ENCODE measurements around the gene CTDNEP1.

CTDNEP1 gene

GRCh38 chr17:7279448-7279847 is 27.9 kb upstream of the CTDNEP1 start:
- Histone ChIP-seq H4K20me1 (ENCODE audit: low read depth, low read length) (no peaks in the 10 kb centered on the region), H3K27ac (ENCODE audit: low read depth, low read length) (no peak overlapping the region), H3K4me2 (ENCODE audit: low read depth, low read length, poor library complexity, severe bottlenecking) (no peak overlapping the region), H3K9me3 (ENCODE audit: insufficient read depth, low read length) (no peaks in the 10 kb centered on the region), H3K4me3 (ENCODE audit: insufficient read depth, low read length, poor library complexity, severe bottlenecking) (no peak overlapping the region), H3K79me2 (ENCODE audit: insufficient read depth, low read length) (no peaks in the 10 kb centered on the region), H3F3A (ENCODE audit: insufficient read depth) (peaks cover 4% of the 10 kb centered on the region; the same call in 1 of the 2 replicates), H3K36me3 (ENCODE audit: low read length) (no peaks in the 10 kb centered on the region), H3K27me3 (ENCODE audit: low read length) (no peaks in the 10 kb centered on the region), H3K9me2 (replicated peaks; ENCODE audit: insufficient read depth, low read length) (no peaks in the 10 kb centered on the region), H2AFZ (ENCODE audit: low read depth, low read length, severe bottlenecking) (no peak overlapping the region), H3K9ac (ENCODE audit: low read length) (no peak overlapping the region)
- no peak for TF ChIP-seq EZH2phosphoT487 (conservative IDR thresholded peaks at IDR 0.05; ENCODE audit: low read length)
- TF ChIP-seq, protein P1, sequence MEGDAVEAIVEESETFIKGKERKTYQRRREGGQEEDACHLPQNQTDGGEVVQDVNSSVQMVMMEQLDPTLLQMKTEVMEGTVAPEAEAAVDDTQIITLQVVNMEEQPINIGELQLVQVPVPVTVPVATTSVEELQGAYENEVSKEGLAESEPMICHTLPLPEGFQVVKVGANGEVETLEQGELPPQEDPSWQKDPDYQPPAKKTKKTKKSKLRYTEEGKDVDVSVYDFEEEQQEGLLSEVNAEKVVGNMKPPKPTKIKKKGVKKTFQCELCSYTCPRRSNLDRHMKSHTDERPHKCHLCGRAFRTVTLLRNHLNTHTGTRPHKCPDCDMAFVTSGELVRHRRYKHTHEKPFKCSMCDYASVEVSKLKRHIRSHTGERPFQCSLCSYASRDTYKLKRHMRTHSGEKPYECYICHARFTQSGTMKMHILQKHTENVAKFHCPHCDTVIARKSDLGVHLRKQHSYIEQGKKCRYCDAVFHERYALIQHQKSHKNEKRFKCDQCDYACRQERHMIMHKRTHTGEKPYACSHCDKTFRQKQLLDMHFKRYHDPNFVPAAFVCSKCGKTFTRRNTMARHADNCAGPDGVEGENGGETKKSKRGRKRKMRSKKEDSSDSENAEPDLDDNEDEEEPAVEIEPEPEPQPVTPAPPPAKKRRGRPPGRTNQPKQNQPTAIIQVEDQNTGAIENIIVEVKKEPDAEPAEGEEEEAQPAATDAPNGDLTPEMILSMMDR (IDR thresholded peaks at IDR 0.05; ENCODE audit: insufficient read depth, low read length, poor library complexity, severe bottlenecking) = no peak

DNA sequence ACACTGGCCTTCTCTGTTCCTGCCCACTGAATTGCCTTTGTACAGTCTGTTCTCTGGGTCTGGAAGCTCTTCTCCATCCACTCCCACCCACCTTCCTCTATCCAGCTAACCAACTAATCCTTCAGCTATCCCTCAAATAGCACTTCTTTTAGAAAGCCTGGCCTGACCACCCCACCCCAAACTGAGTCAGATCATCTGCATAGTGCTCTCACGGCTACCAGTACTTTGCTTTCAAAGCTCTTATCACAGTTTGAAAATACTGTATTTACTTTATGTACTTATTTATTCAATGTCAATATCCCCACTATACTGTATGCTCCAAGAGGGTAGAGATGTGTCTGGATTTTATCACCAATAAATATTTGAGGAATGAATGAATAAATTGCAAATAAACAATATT is 15.2 kb upstream of the CTDNEP1 start:
- Histone ChIP-seq H4K20me1 (ENCODE audit: low read depth, low read length) (no peaks in the 10 kb centered on the region), H3K27me3 (ENCODE audit: low read length) (no peaks in the 10 kb centered on the region), H3K9ac (ENCODE audit: low read length) (no peak overlapping the region), H3K79me2 (ENCODE audit: insufficient read depth, low read length) (no peaks in the 10 kb centered on the region), H2AFZ (ENCODE audit: low read depth, low read length, severe bottlenecking) (no peak overlapping the region), H3K27ac (ENCODE audit: low read depth, low read length) (no peak overlapping the region), H3F3A (ENCODE audit: insufficient read depth) (no peaks in the 10 kb centered on the region), H3K4me2 (ENCODE audit: low read depth, low read length, poor library complexity, severe bottlenecking) (no peak overlapping the region), H3K9me3 (ENCODE audit: insufficient read depth, low read length) (no peaks in the 10 kb centered on the region), H3K9me2 (replicated peaks; ENCODE audit: insufficient read depth, low read length) (no peaks in the 10 kb centered on the region), H3K36me3 (ENCODE audit: low read length) (no peaks in the 10 kb centered on the region), H3K4me3 (ENCODE audit: insufficient read depth, low read length, poor library complexity, severe bottlenecking) (no peak overlapping the region)
- no peak for TF ChIP-seq EZH2phosphoT487 (conservative IDR thresholded peaks at IDR 0.05; ENCODE audit: low read length)
- TF ChIP-seq, protein P1 (IDR thresholded peaks at IDR 0.05; ENCODE audit: insufficient read depth, low read length, poor library complexity, severe bottlenecking) = no peak

DNA sequence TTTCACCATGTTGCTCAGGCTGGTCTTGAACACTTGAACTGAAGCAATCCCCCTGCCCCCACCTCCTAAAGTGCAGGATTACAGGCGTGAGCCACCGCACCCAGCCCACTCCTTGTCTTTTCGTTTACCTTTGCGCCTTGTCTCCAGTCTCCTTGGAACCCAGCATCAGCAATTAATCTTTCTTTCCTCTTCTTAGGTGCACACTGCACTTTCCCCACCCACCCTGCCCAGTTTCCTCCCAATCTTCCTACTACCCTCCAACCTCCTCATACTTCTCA is 12.2 kb upstream of the CTDNEP1 start:
- Histone ChIP-seq H3K9me2 (replicated peaks; ENCODE audit: insufficient read depth, low read length) (no peaks in the 10 kb centered on the region), H3K9ac (ENCODE audit: low read length) (no peak overlapping the region), H3K27ac (ENCODE audit: low read depth, low read length) (no peak overlapping the region), H3K27me3 (ENCODE audit: low read length) (no peaks in the 10 kb centered on the region), H3K79me2 (ENCODE audit: insufficient read depth, low read length) (no peaks in the 10 kb centered on the region), H3K36me3 (ENCODE audit: low read length) (no peaks in the 10 kb centered on the region), H4K20me1 (ENCODE audit: low read depth, low read length) (no peaks in the 10 kb centered on the region), H3F3A (ENCODE audit: insufficient read depth) (no peaks in the 10 kb centered on the region), H3K9me3 (ENCODE audit: insufficient read depth, low read length) (no peaks in the 10 kb centered on the region), H3K4me3 (ENCODE audit: insufficient read depth, low read length, poor library complexity, severe bottlenecking) (no peak overlapping the region), H3K4me2 (ENCODE audit: low read depth, low read length, poor library complexity, severe bottlenecking) (no peak overlapping the region), H2AFZ (ENCODE audit: low read depth, low read length, severe bottlenecking) (no peak overlapping the region)
- TF ChIP-seq, protein P1 (IDR thresholded peaks at IDR 0.05; ENCODE audit: insufficient read depth, low read length, poor library complexity, severe bottlenecking) = no peak
- no peak for TF ChIP-seq EZH2phosphoT487 (conservative IDR thresholded peaks at IDR 0.05; ENCODE audit: low read length)
